K562 (cell line): Measurements from ENCODE around the gene HYOU1. TPM values are rescaled to one million over a fixed set of nuclear protein-coding genes. Genes with fewer than 3 reads are reported as not detected.
A peak's percentile ranks its signal among the peaks of the same experiment; 100 is the strongest.

Experiments
- NFRKB ChIP-seq: fragments of 450-650 bp; IDR thresholded peaks from 2 replicates; pipeline ENCODE4 v1.6.1; 2016; ENCODE audit warnings: low read depth
- TRIM28 ChIP-seq: fragments of 450-650 bp; IDR thresholded peaks from 2 replicates; pipeline ENCODE4 v1.6.1; 2017
- ZBTB40 ChIP-seq, 2 experiments: fragments of 450-650 bp in 1 of 2; sonication (generic) in 1 of 2; formaldehyde crosslinking in 1 of 2; IDR thresholded peaks; 2 replicates each; pipeline versions ENCODE4 v1.7.1 to v1.9.0; 2016 to 2022; ENCODE audit warnings: inconsistent platforms in 1 of 2, mild to moderate bottlenecking in 1 of 2, missing genetic modification reagents in 1 of 2
- polyA plus RNA-seq, 8 experiments: library from polyadenylated mRNA; depleted of rRNA in 4 of 8; stranded (reverse) in 5 of 8; unstranded in 3 of 8; fragments of >200 nt; fragmentation: Nextera tagmentation in 2 of 8; fragmentation: Illumina TruSeq in 1 of 8; extraction: Ambion mirVana in 2 of 8; extraction: Trizol in 1 of 8; gene quantifications; 2 replicates each; pipeline versions ENCODE4 v1.2.1 to v1.2.3, GENCODE V29; 2011 to 2014; ENCODE audit warnings: inconsistent platforms in 1 of 8, missing spikeins in 1 of 8
- total RNA-seq, 7 experiments: library from RNA; depleted of rRNA in 6 of 7; stranded (reverse); fragments of >200 nt in 6 of 7; fragmentation: Illumina TruSeq in 2 of 7; extraction: Trizol in 2 of 7; gene quantifications; 2 replicates each; pipeline versions ENCODE4 v1.2.1 to v1.2.3, GENCODE V29; 2011 to 2021; ENCODE audit warnings: low replicate concordance in 1 of 7
- TF ChIP-seq, protein P1 (sequence below), 3 experiments: fragments of 200-800 bp in 1 of 3; fragments of 250-450 bp in 1 of 3; fragments of 450-650 bp in 1 of 3; sonication (Bioruptor Pico) in 1 of 3; sonication (Bioruptor generic) in 1 of 3; formaldehyde crosslinking in 1 of 3; IDR thresholded peaks; 2 replicates each; pipeline versions ENCODE4 v1.6.1 to v1.8.0; 2016 to 2022; ENCODE audit warnings: mild to moderate bottlenecking in 2 of 3, missing genetic modification characterization in 2 of 3, missing compliant biosample characterization in 1 of 3, moderate library complexity in 1 of 3
- TF ChIP-seq, protein P2 (sequence below): sonication (generic); formaldehyde crosslinking; IDR thresholded peaks from 2 replicates; pipeline ENCODE4 v1.8.0; 2022; ENCODE audit warnings: missing genetic modification reagents, mild to moderate bottlenecking, moderate library complexity, borderline replicate concordance

The HYOU1 gene
- total and polyA plus RNA-seq, 9 of the 15 experiments (the other 6 are each of a cell fraction or from before 2014, with no cell fraction given): 19.5 to 197 (median 128) TPM

GRCh38 chr11:118996926-118997626 lies 59.9 kb downstream of the HYOU1 start (continued):
- peak; percentile 51; the same call in 1 of the 2 replicates for TF ChIP-seq ZBTB40 (IDR thresholded peaks at IDR 0.05)
- no peak for TF ChIP-seq ZBTB40 (CRISPR knock-in tag; IDR thresholded peaks at IDR 0.05)
- TF ChIP-seq TRIM28: peak; percentile 37; the same call in 1 of the 2 replicates
- TF ChIP-seq, protein P1, sequence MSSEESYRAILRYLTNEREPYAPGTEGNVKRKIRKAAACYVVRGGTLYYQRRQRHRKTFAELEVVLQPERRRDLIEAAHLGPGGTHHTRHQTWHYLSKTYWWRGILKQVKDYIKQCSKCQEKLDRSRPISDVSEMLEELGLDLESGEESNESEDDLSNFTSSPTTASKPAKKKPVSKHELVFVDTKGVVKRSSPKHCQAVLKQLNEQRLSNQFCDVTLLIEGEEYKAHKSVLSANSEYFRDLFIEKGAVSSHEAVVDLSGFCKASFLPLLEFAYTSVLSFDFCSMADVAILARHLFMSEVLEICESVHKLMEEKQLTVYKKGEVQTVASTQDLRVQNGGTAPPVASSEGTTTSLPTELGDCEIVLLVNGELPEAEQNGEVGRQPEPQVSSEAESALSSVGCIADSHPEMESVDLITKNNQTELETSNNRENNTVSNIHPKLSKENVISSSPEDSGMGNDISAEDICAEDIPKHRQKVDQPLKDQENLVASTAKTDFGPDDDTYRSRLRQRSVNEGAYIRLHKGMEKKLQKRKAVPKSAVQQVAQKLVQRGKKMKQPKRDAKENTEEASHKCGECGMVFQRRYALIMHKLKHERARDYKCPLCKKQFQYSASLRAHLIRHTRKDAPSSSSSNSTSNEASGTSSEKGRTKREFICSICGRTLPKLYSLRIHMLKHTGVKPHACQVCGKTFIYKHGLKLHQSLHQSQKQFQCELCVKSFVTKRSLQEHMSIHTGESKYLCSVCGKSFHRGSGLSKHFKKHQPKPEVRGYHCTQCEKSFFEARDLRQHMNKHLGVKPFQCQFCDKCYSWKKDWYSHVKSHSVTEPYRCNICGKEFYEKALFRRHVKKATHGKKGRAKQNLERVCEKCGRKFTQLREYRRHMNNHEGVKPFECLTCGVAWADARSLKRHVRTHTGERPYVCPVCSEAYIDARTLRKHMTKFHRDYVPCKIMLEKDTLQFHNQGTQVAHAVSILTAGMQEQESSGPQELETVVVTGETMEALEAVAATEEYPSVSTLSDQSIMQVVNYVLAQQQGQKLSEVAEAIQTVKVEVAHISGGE (CRISPR knock-in tag; IDR thresholded peaks at IDR 0.05): peak in 1 of 3 experiments; percentile 53; a peak in 1 of 6 replicates
- TF ChIP-seq, protein P2, sequence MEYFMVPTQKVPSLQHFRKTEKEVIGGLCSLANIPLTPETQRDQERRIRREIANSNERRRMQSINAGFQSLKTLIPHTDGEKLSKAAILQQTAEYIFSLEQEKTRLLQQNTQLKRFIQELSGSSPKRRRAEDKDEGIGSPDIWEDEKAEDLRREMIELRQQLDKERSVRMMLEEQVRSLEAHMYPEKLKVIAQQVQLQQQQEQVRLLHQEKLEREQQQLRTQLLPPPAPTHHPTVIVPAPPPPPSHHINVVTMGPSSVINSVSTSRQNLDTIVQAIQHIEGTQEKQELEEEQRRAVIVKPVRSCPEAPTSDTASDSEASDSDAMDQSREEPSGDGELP (CRISPR knock-in tag): no peak
- TF ChIP-seq NFRKB: 0 out of 2 replicates have a peak, but pooled peaks have one; percentile 57
